ENCODE data around the gene RPP25. TPM values are rescaled to one million over a fixed set of nuclear protein-coding genes. Genes with fewer than 3 reads are reported as not detected.

Gene RPP25
- total RNA-seq, 1 experiment from 2014 or later: 31.3 TPM

- Mint-ChIP-seq H3K27me3 (ENCODE audit: low read depth) (peaks cover 47% of the 10 kb centered on the region), H3K4me1 (peaks cover 31% of the 10 kb centered on the region), H3K27ac (no peak overlapping the region), H3K4me3 (no peak overlapping the region), H3K9me3 (no peaks in the 10 kb centered on the region), H3K36me3 (no peaks in the 10 kb centered on the region)
- CTCF ChIA-PET: interaction anchor here (1.0 to 2.7 kb wide), 5 partner anchors 11 to 241 kb away, joined by 4 to 14 read pairs (median 5); partner anchors contain the start of genes C15orf39 and SCAMP5
- no peak for DNase-seq (ENCODE audit: low spot score)
- no peak for ATAC-seq
- POLR2A ChIA-PET: no interaction called here
- TF ChIP-seq SOX15 (CRISPR knock-in tag; IDR thresholded peaks at IDR 0.05) (no peak), CBFB (CRISPR knock-in tag; IDR thresholded peaks at IDR 0.05; ENCODE audit: low read depth) (no peak), GTF2I (CRISPR knock-in tag; conservative IDR thresholded peaks at IDR 0.05) (no peak), E2F1 (CRISPR knock-in tag; IDR thresholded peaks at IDR 0.05) (no peak), PREB (CRISPR knock-in tag; IDR thresholded peaks at IDR 0.05; ENCODE audit: borderline replicate concordance) (no peak), ZNF532 (CRISPR knock-in tag; IDR thresholded peaks at IDR 0.05; ENCODE audit: borderline replicate concordance) (no peak), ESRRA (CRISPR knock-in tag; IDR thresholded peaks at IDR 0.05; ENCODE audit: borderline replicate concordance) (no peak), ELF4 (CRISPR knock-in tag; IDR thresholded peaks at IDR 0.05; ENCODE audit: low read depth) (no peak), ATF3 (CRISPR knock-in tag; conservative IDR thresholded peaks at IDR 0.05) (no peak), ZNF317 (CRISPR knock-in tag; IDR thresholded peaks at IDR 0.05; ENCODE audit: borderline replicate concordance, low read depth) (no peak), ERG (CRISPR knock-in tag; IDR thresholded peaks at IDR 0.05) (no peak), OVOL2 (CRISPR knock-in tag; IDR thresholded peaks at IDR 0.05; ENCODE audit: borderline replicate concordance) (no peak), NR1H2 (CRISPR knock-in tag; IDR thresholded peaks at IDR 0.05) (no peak), RELA (CRISPR knock-in tag; IDR thresholded peaks at IDR 0.05; ENCODE audit: borderline replicate concordance) (no peak), ZNF219 (CRISPR knock-in tag; IDR thresholded peaks at IDR 0.05; ENCODE audit: borderline replicate concordance) (no peak), NFATC4 (CRISPR knock-in tag; IDR thresholded peaks at IDR 0.05) (no peak), ZNF281 (CRISPR knock-in tag; IDR thresholded peaks at IDR 0.05) (no peak), ATF6 (CRISPR knock-in tag; IDR thresholded peaks at IDR 0.05) (no peak)
Observed at GRCh38 chr15:74960995-74961588, 4.5 kb upstream of the RPP25 start.

Data from WTC11 (cell line).